B cell (primary cell): Measurements from ENCODE around the gene KIRREL1. TPM values are rescaled to one million over a fixed set of nuclear protein-coding genes. Genes with fewer than 3 reads are reported as not detected.

Experiments
- ATAC-seq: fragments of 200-7000 bp; cut with Tn5 transposase; one replicate; pipeline ENCODE4 v1.10.0; 2021; ENCODE audit warnings: low read depth, mild to moderate bottlenecking, moderate number of reproducible peaks, moderate library complexity
- CTCF ChIA-PET: fragments of 350-600 bp; sonication (Branson Sonifier 250); formaldehyde crosslinking; loops from one replicate; lab custom pipeline; 2021; ENCODE audit warnings: antibody characterized with exemption, inconsistent platforms; lab: Charles Lee
- POLR2A ChIA-PET: fragments of 350-600 bp; sonication (Branson Sonifier 250); formaldehyde crosslinking; loops from one replicate; lab custom pipeline; 2021; ENCODE audit warnings: antibody characterized with exemption; lab: Charles Lee
- DNase-seq: peaks from one replicate; pipeline ENCODE4 v3.0.0; 2013
- H2AFZ ChIP-seq: 2 replicates; pipeline ENCODE4 v1.6.1; 2012; ENCODE audit warnings: mild to moderate bottlenecking, low read depth, low read length; ENCODE audit not compliant: insufficient read depth, poor library complexity, severe bottlenecking
- H3K27ac ChIP-seq, 2 donors: 1 replicate in 1 of 2; 2 replicates in 1 of 2; pipeline ENCODE4 v1.5.1; 2012 to 2013; ENCODE audit warnings: low read length in 2 of 2, mild to moderate bottlenecking in 2 of 2, moderate library complexity in 1 of 2
- H3K27me3 ChIP-seq, 4 experiments: fragments of 200-600 bp in 1 of 4; sonication (generic) in 1 of 4; replicated peaks in 1 of 4; 1 replicate in 2 of 4; 2 replicates in 2 of 4; pipeline versions ENCODE4 v1.6.1 to v1.7.0; 2013 to 2016; ENCODE audit warnings: low read length in 3 of 4, mild to moderate bottlenecking in 2 of 4, mixed read lengths in 1 of 4, moderate library complexity in 1 of 4; ENCODE audit not compliant: insufficient read depth in 4 of 4, control insufficient read depth in 3 of 4; ENCODE audit errors: control extremely low read depth in 1 of 4
- H3K36me3 ChIP-seq, 2 experiments: replicated peaks in 1 of 2; 1 replicate in 1 of 2; 2 replicates in 1 of 2; pipeline versions ENCODE4 v1.6.1 to v1.7.1; 2013; ENCODE audit warnings: low read length in 1 of 2; ENCODE audit not compliant: insufficient read depth in 2 of 2, control insufficient read depth in 1 of 2; ENCODE audit errors: control extremely low read depth in 1 of 2, extremely low read depth in 1 of 2
- H3K4me1 ChIP-seq, 2 donors: fragments of 200-600 bp in 1 of 2; sonication (generic) in 1 of 2; 1 replicate in 1 of 2; 2 replicates in 1 of 2; pipeline versions ENCODE4 v1.5.1 to v1.6.1; 2013 to 2017; ENCODE audit warnings: low read length in 2 of 2; ENCODE audit not compliant: control insufficient read depth in 2 of 2, insufficient read depth in 2 of 2
- H3K4me2 ChIP-seq: replicated peaks from 2 replicates; pipeline ENCODE3; 2012; ENCODE audit warnings: mild to moderate bottlenecking, low read depth, low read length; ENCODE audit not compliant: poor library complexity, severe bottlenecking
- H3K4me3 ChIP-seq, 5 experiments: fragments of 200-600 bp in 1 of 5; sonication (generic) in 1 of 5; 1 replicate in 3 of 5; 2 replicates in 2 of 5; pipeline versions ENCODE4 v1.5.1 to v1.7.0; 2011 to 2016; ENCODE audit warnings: low read length in 4 of 5, mild to moderate bottlenecking in 4 of 5, low read depth in 2 of 5, control low read depth in 1 of 5, moderate library complexity in 1 of 5; ENCODE audit not compliant: insufficient read depth in 1 of 5; ENCODE audit errors: control extremely low read depth in 1 of 5, extremely low read depth in 1 of 5
- H3K79me2 ChIP-seq: fragments of 200-600 bp; sonication (generic); one replicate; pipeline ENCODE4 v1.6.0; 2016; ENCODE audit warnings: low read length; ENCODE audit not compliant: control insufficient read depth, insufficient read depth
- H3K9ac ChIP-seq: fragments of 200-600 bp; sonication (generic); 2 replicates; pipeline ENCODE4 v1.6.1; 2017; ENCODE audit warnings: mild to moderate bottlenecking, low read length, moderate library complexity
- H3K9me3 ChIP-seq, 3 donors: one replicate each; pipeline versions ENCODE4 v1.6.1 to v1.7.1; 2013; ENCODE audit warnings: low read length in 2 of 3; ENCODE audit not compliant: control insufficient read depth in 2 of 3, insufficient read depth in 1 of 3; ENCODE audit errors: control extremely low read depth in 1 of 3
- H4K20me1 ChIP-seq: 2 replicates; pipeline ENCODE4 v1.6.0; 2012; ENCODE audit warnings: mild to moderate bottlenecking, low read length; ENCODE audit not compliant: insufficient read depth, control insufficient read depth, poor library complexity, severe bottlenecking
- H3K27ac Mint-ChIP-seq: one replicate; pipeline ENCODE4 v1.8.0; 2021; ENCODE audit warnings: mixed read lengths
- H3K27me3 Mint-ChIP-seq: one replicate; pipeline ENCODE4 v1.8.0; 2021; ENCODE audit warnings: mixed read lengths
- H3K4me1 Mint-ChIP-seq: one replicate; pipeline ENCODE4 v1.8.0; 2021; ENCODE audit warnings: mixed read lengths
- H3K4me3 Mint-ChIP-seq: one replicate; pipeline ENCODE4 v1.8.0; 2021; ENCODE audit warnings: mixed read lengths
- H3K9me3 Mint-ChIP-seq: one replicate; pipeline ENCODE4 v1.8.0; 2022; ENCODE audit warnings: mixed read lengths; ENCODE audit not compliant: insufficient read depth
- EZH2 ChIP-seq: IDR thresholded peaks from 2 replicates; pipeline ENCODE4 v1.6.1; 2012; ENCODE audit warnings: borderline replicate concordance, low read depth, mild to moderate bottlenecking, moderate library complexity, low read length; ENCODE audit not compliant: insufficient read depth, poor library complexity, severe bottlenecking
- WGBS: methylation state at CpG from one replicate; pipeline ENCODE4 v1.1.5; 2013; ENCODE audit warnings: missing lambda C conversion rate; ENCODE audit not compliant: insufficient coverage; 5-methylcytosine and 5-hydroxymethylcytosine counted together
- intact Hi-C: fragments of 100-400 bp; cut with micrococcal nuclease; formaldehyde crosslinking; loops from one replicate; pipeline ENCODE4 v1.10.0; 2022
- polyA plus RNA-seq: library from polyadenylated mRNA; depleted of rRNA; stranded (reverse); fragments of >200 nt; gene quantifications from 2 replicates; pipeline ENCODE4 v1.2.3, GENCODE V29; 2012
- total RNA-seq, 2 donors: library from RNA; stranded (reverse); fragments of 120-200 nt in 1 of 2; gene quantifications; 1 replicate in 1 of 2; 2 replicates in 1 of 2; pipeline versions ENCODE4 v1.2.3 to v1.2.4, GENCODE V29; 2013 to 2022
- TF ChIP-seq, protein P1 (sequence below): fragments of 200-600 bp; IDR thresholded peaks from one replicate; pipeline ENCODE4 v1.8.0; 2022; ENCODE audit warnings: antibody characterized with exemption, mild to moderate bottlenecking

Gene KIRREL1
- total and polyA plus RNA-seq, 2 donors (not counting 1 experiment from before 2014, with no cell fraction given): not detected

DNA sequence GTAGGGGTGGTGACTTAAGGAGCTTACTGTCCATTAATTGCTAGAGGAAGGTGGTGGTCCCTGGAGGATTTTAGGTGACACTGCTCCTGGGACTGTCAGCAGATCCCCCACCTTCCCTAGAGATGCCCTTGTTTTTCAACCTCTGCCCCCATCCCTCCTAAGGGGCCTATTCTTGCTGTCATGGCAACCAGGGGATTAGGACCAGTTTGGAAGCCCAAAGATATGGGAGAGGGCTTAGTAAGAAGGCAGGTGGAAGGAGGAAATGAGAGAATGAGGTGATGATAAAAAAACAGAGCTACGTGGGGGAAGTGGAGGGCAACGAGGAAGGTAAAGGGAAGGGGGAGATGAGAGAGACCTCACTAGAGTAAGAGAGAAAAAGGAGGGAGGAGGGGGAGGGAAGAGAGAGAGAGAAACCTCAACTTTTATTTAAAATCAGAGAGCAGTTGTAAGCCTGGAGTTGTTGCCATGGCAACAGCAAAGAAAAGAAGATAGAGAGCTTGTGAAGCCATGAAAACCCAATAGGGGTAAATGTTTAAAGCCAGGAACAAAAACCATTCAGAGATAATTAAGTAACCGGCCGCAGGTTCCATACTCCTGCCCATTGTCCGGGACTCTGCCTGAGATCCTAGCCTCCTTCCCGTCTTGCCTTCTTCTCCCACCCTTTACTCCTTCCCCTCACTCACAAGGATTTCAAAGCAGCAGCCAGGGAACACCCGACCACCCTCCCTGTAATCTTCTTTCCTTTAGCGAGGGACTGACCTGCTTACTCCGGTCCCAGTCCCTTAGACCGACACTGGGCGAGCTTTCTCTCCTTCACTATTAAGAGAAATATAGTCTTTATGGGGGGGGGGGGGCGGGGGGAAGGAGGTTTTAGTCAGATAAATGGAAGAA, 20.6 kb downstream of the KIRREL1 start:
- no peak overlapping the region for H3K27ac Mint-ChIP-seq
- H3K4me3 Mint-ChIP-seq: no peak overlapping the region
- H3K4me2 ChIP-seq: no peak overlapping the region
- ATAC-seq: no peak
- WGBS: 93% methylated on average over 5 of the region's 12 CpGs
- no peaks in the 10 kb centered on the region for H3K79me2 ChIP-seq
- peaks cover 45% of the 10 kb centered on the region for H3K27me3 Mint-ChIP-seq
- no peaks in the 10 kb centered on the region for H4K20me1 ChIP-seq
- CTCF ChIA-PET: no interaction called here
- H3K27ac ChIP-seq: no peak overlapping the region
- no peak overlapping the region for H3K9ac ChIP-seq
- H3K4me1 Mint-ChIP-seq: no peaks in the 10 kb centered on the region
- H3K4me1 ChIP-seq: no peaks in the 10 kb centered on the region
- H3K9me3 ChIP-seq: no peaks in the 10 kb centered on the region
- no peaks in the 10 kb centered on the region for H3K36me3 ChIP-seq
- H3K4me3 ChIP-seq: no peak overlapping the region
- intact Hi-C loops: no loop called here
- no peak overlapping the region for H2AFZ ChIP-seq
- POLR2A ChIA-PET: no interaction called here
- H3K27me3 ChIP-seq: peaks cover 0 to 32% (median 0%) of the 10 kb centered on the region in 4 experiments
- TF ChIP-seq EZH2: no peak
- TF ChIP-seq, protein P1, sequence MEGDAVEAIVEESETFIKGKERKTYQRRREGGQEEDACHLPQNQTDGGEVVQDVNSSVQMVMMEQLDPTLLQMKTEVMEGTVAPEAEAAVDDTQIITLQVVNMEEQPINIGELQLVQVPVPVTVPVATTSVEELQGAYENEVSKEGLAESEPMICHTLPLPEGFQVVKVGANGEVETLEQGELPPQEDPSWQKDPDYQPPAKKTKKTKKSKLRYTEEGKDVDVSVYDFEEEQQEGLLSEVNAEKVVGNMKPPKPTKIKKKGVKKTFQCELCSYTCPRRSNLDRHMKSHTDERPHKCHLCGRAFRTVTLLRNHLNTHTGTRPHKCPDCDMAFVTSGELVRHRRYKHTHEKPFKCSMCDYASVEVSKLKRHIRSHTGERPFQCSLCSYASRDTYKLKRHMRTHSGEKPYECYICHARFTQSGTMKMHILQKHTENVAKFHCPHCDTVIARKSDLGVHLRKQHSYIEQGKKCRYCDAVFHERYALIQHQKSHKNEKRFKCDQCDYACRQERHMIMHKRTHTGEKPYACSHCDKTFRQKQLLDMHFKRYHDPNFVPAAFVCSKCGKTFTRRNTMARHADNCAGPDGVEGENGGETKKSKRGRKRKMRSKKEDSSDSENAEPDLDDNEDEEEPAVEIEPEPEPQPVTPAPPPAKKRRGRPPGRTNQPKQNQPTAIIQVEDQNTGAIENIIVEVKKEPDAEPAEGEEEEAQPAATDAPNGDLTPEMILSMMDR: no peak
- DNase-seq: no peak
- no peaks in the 10 kb centered on the region for H3K9me3 Mint-ChIP-seq

DNA sequence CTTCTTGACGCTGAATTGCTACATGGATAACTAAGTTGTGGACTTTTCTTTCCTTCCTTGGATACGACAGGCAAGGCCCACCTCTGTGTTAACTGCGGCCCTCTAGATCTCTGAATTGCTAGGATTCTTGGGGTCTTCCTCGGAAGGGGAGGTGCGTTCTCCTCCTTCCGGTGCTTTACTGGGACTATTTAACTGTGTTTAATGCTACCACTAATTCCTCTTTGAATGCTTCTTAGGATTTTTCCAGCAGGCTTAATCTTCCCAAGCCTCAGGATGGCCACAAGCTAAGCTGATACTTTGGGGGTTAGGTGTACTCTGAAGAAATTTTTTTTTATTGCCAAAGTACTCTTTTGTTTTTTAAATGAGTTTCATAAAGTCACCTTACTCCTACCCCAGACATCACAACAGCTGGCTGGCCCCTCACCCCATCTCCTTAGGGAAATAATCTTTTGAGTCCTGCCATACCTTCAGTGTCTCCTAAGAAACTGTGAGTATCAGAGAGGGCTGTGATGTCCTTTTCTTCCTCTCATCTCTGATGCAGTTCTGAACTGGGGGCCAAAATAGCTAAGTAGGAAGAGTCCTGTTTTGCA, 21.4 kb downstream of the KIRREL1 start:
- no peak overlapping the region for H3K9ac ChIP-seq
- ChIA-PET POLR2A (no interaction called here), CTCF (no interaction called here)
- H3K4me1 ChIP-seq: no peaks in the 10 kb centered on the region
- H3K4me2 ChIP-seq: no peak overlapping the region
- H3K9me3 ChIP-seq: no peaks in the 10 kb centered on the region
- no peaks in the 10 kb centered on the region for H3K9me3 Mint-ChIP-seq
- no peaks in the 10 kb centered on the region for H3K36me3 ChIP-seq
- H3K79me2 ChIP-seq: no peaks in the 10 kb centered on the region
- intact Hi-C loops: no loop called here
- H3K27ac ChIP-seq: no peak overlapping the region
- no peak overlapping the region for H3K4me3 Mint-ChIP-seq
- no peak for ATAC-seq
- no peak overlapping the region for H2AFZ ChIP-seq
- peaks cover 47% of the 10 kb centered on the region for H3K27me3 Mint-ChIP-seq
- H3K4me3 ChIP-seq: no peak overlapping the region
- 92% methylated on average over 2 of the region's 6 CpGs for WGBS
- TF ChIP-seq, protein P1: no peak
- TF ChIP-seq EZH2: no peak
- DNase-seq: no peak
- peaks cover 0 to 32% (median 0%) of the 10 kb centered on the region in 4 experiments for H3K27me3 ChIP-seq
- H3K27ac Mint-ChIP-seq: no peak overlapping the region
- no peaks in the 10 kb centered on the region for H4K20me1 ChIP-seq
- H3K4me1 Mint-ChIP-seq: no peaks in the 10 kb centered on the region
